Measurements from ENCODE around the gene MAPRE2.

DNA sequence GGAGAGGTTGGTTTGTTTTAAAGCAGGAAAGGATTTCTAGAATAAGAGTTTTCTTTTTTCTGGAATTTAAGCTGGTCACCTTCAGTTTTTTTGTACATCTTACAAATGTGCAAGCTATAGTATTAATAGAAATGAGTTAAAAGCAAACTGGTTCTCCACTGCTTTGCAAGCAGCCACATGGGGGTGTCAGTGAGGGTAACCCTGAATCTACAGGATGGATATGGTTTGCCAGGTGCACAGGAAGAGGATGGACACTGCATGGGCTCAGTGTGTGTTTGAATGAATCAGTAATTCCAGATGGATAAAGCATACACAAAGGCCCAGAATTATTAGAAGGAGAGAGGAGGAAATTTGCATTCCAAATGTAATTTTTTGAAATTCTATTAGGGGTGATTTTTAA lies 89.0 kb downstream of the MAPRE2 start:
- TF ChIP-seq, protein P1, sequence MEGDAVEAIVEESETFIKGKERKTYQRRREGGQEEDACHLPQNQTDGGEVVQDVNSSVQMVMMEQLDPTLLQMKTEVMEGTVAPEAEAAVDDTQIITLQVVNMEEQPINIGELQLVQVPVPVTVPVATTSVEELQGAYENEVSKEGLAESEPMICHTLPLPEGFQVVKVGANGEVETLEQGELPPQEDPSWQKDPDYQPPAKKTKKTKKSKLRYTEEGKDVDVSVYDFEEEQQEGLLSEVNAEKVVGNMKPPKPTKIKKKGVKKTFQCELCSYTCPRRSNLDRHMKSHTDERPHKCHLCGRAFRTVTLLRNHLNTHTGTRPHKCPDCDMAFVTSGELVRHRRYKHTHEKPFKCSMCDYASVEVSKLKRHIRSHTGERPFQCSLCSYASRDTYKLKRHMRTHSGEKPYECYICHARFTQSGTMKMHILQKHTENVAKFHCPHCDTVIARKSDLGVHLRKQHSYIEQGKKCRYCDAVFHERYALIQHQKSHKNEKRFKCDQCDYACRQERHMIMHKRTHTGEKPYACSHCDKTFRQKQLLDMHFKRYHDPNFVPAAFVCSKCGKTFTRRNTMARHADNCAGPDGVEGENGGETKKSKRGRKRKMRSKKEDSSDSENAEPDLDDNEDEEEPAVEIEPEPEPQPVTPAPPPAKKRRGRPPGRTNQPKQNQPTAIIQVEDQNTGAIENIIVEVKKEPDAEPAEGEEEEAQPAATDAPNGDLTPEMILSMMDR (conservative IDR thresholded peaks at IDR 0.05), result no peak
- no peak for TF ChIP-seq EZH2 (IDR thresholded peaks at IDR 0.05; ENCODE audit: low read depth)

Data from PC-9 (cell line).